ENCODE data around the gene PTPRN2.

- TF ChIP-seq CTCF (IDR thresholded peaks at IDR 0.05): no peak
- no peak for TF ChIP-seq POLR2AphosphoS5 (IDR thresholded peaks at IDR 0.05; ENCODE audit: low read depth, low read length)
- no peak for TF ChIP-seq YY1 (IDR thresholded peaks at IDR 0.05; ENCODE audit: low read depth)
- TF ChIP-seq EZH2phosphoT487 (IDR thresholded peaks at IDR 0.05; ENCODE audit: borderline replicate concordance, low read depth): no peak
Observed at GRCh38 chr7:157759246-157759805, 828.3 kb downstream of the PTPRN2 start.
